Activated T-helper 2 cell treated with anti-CD3 and anti-CD28 coated beads, Interferon-gamma antibody, Interleukin-2, Interleukin-4, amounts not matched to agents 10 μg/mL and 5 μg/mL and 100 μg/mL, durations not matched to agents 14 hours and 24 hours and 36 hours (primary cell): ENCODE results near the gene ZNF385B. TPM values are rescaled to one million over a fixed set of nuclear protein-coding genes. Genes with fewer than 3 reads are reported as not detected.

Experiments
- DNase-seq: peaks from one replicate; pipeline ENCODE4 v3.0.0; 2021; ENCODE audit warnings: low spot score
- H3K27ac Mint-ChIP-seq: one replicate; pipeline ENCODE4 v1.8.0; 2021; ENCODE audit warnings: mixed read lengths
- H3K27me3 Mint-ChIP-seq: one replicate; pipeline ENCODE4 v1.8.0; 2021; ENCODE audit warnings: low read depth, mixed read lengths
- H3K36me3 Mint-ChIP-seq: one replicate; pipeline ENCODE4 v1.8.0; 2021; ENCODE audit warnings: low read depth, mixed read lengths
- H3K4me1 Mint-ChIP-seq: one replicate; pipeline ENCODE4 v1.8.0; 2021; ENCODE audit warnings: low read depth, mixed read lengths
- H3K4me3 Mint-ChIP-seq: one replicate; pipeline ENCODE4 v1.8.0; 2021; ENCODE audit warnings: low read depth, mild to moderate bottlenecking, moderate library complexity, mixed read lengths
- H3K9me3 Mint-ChIP-seq: one replicate; pipeline ENCODE4 v1.8.0; 2021; ENCODE audit warnings: mixed read lengths
- intact Hi-C: fragments of 100-400 bp; cut with micrococcal nuclease; formaldehyde crosslinking; loops from one replicate; pipeline ENCODE4 v1.15.1; 2023
- total RNA-seq: library from RNA; stranded (reverse); gene quantifications from 2 replicates; pipeline ENCODE4 v1.2.3, GENCODE V29; 2022

ZNF385B gene
- total RNA-seq, 1 donor from 2014 or later = not detected

DNA sequence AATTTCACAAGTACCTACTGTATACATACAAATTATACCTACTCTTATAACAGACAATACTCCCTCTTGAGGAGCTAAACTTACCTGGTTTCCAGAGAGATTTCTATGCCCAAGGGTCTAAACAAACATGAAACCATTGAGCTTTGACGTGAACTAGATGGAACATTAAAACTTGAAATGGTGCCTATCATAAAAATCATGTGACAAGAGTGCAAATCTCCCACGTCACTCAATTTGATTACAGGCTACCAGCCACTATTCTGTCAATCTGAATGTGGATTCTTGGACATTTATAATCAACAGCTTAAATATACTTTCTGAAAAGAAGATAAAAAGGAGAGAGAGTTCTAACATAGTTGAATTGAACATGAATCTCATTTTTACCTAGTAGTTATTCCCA is 299.7 kb downstream of the ZNF385B start:
- Mint-ChIP-seq H3K27me3 (peaks cover 3% of the 10 kb centered on the region), H3K36me3 (no peaks in the 10 kb centered on the region), H3K4me1 (no peaks in the 10 kb centered on the region), H3K9me3 (no peaks in the 10 kb centered on the region), H3K27ac (no peak overlapping the region), H3K4me3 (no peak overlapping the region)
- DNase-seq = no peak
- intact Hi-C loops = no loop called here

DNA sequence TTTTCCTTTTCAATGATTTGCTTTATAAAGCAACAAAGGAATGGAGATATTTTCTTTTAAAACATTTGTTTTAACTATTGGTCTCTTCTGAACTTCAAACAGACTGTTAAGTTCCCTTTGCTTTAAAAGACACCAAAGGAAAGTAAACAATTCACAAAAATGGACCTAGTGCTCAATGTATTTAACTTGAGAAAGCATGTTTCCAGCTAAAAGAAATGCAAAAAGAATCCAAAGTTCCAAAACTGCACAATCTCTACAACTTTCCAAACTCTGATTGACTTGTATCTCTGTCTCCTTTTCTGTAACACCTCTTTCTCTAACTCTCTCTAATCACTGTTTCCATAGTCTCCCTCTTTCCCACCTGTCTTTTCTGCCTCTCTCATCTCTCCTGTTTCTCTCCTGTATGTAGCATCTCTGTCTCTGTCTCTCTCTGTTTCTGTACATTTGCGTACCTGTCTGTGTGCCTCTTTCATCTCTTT is 301.1 kb downstream of the ZNF385B start:
- H3K9me3 Mint-ChIP-seq = no peaks in the 10 kb centered on the region
- DNase-seq = no peak
- H3K4me1 Mint-ChIP-seq = no peaks in the 10 kb centered on the region

DNA sequence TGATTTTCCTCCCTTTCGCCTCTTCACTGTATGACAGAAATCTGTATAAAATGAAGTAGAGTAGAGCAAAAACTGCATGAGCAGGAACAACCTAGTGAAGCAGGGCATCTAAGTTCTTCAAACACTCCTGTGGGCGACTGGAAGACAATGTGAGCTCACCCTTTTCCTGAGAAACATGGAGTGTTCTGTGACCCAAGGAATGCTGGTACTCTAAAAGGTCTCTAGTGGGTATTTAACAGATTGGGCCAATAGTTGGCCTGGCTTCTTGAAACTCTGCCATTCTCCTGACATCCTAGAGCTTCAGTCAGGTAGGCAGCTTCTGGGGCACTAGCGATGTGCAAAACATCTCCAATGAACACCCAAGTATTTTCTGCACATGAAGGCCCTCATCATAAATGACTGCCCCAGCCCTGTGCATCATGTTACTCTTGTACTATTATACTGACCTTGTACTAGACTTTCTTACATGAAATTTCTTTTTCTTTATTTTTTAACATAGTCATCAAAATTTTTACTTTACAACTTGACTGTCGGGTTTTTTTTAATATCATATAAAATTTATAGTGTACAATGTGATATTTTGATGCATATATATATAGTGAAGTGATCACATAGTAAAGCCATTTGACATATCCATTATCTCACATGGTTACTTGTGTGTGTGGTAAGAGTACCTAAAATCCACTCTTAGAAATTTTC is 302.2 kb downstream of the ZNF385B start:
- intact Hi-C loops = no loop called here

More for the DNA sequence above, 301.1 kb downstream of the ZNF385B start:
- intact Hi-C loops = no loop called here
- no peak overlapping the region for H3K27ac Mint-ChIP-seq
- no peak overlapping the region for H3K4me3 Mint-ChIP-seq
- no peaks in the 10 kb centered on the region for H3K36me3 Mint-ChIP-seq
- peaks cover 3% of the 10 kb centered on the region for H3K27me3 Mint-ChIP-seq

DNA sequence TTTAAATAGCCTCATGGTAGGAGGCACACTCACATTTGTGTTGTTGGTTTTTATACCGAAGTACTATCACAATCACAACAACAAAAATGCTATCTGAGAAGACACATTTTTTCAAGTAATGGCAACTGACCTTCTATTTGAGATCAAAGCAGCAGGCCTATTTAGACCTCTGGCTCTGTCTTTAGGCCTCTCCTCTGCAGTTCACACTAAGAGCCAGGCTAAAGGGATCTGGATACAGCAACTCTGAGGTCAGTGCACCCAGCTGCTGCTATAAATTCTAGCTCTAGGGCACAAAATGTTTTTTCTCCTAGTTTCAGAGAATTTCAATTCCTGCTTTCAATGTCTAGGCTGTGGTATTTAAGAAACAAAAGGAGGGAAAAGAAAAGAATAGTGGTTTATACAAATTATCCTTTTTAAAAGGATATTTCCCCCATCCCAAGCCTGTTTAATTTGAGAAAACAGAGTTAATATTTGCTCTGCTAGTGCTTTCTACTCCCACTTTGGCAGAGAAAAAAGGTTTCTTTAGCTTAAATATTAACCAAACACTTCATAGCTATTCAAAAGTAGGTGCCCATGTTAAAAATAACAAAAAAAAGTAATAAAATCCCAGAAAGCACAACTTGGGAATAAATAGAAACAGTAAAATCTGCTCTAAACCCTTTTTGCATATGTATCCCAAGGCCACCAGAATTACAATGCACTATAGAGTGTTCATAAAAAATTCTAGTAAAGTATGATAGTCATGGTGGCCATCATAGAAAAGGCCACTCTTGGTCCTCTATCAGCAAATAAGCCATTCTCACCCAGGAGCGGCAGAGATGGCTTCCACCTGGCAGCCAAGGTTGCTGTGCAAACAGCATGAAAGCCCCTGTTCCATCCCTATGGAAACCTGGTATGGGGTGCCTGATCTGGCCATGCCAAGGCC is 303.1 kb downstream of the ZNF385B start:
- Mint-ChIP-seq H3K27ac (no peak overlapping the region), H3K36me3 (no peaks in the 10 kb centered on the region), H3K4me3 (no peak overlapping the region), H3K4me1 (no peaks in the 10 kb centered on the region), H3K27me3 (peaks cover 3% of the 10 kb centered on the region), H3K9me3 (no peaks in the 10 kb centered on the region)
- DNase-seq = no peak
- intact Hi-C loops = no loop called here

More for the DNA sequence above, 302.2 kb downstream of the ZNF385B start:
- H3K9me3 Mint-ChIP-seq = no peaks in the 10 kb centered on the region
- no peaks in the 10 kb centered on the region for H3K4me1 Mint-ChIP-seq
- H3K4me3 Mint-ChIP-seq = no peak overlapping the region
- no peak for DNase-seq
- H3K36me3 Mint-ChIP-seq = no peaks in the 10 kb centered on the region
- no peak overlapping the region for H3K27ac Mint-ChIP-seq
- H3K27me3 Mint-ChIP-seq = peaks cover 3% of the 10 kb centered on the region

DNA sequence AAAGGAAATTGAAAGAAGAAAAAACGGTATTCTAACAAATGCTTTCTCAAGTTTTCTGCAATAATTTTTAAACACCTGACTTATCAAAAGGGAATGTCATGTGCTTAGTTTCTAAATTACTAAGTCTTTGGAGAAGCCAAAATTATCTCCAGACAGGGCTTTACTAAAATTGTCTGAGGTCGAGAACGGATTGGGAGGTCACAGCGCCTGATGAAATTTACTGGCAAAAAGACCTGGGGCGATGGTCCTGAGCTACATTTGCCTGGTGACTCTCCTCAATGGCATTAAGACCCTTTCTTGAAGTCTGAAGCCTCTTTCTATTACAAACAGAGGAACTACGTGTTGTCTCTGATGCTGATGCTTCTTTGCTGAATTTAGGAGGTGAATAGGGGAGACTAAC is 305.0 kb downstream of the ZNF385B start:
- H3K27ac Mint-ChIP-seq = no peak overlapping the region
- intact Hi-C loops = no loop called here
- H3K4me1 Mint-ChIP-seq = no peaks in the 10 kb centered on the region
- no peaks in the 10 kb centered on the region for H3K9me3 Mint-ChIP-seq
- DNase-seq = no peak
- H3K27me3 Mint-ChIP-seq = no peaks in the 10 kb centered on the region
- H3K36me3 Mint-ChIP-seq = no peaks in the 10 kb centered on the region
- no peak overlapping the region for H3K4me3 Mint-ChIP-seq

DNA sequence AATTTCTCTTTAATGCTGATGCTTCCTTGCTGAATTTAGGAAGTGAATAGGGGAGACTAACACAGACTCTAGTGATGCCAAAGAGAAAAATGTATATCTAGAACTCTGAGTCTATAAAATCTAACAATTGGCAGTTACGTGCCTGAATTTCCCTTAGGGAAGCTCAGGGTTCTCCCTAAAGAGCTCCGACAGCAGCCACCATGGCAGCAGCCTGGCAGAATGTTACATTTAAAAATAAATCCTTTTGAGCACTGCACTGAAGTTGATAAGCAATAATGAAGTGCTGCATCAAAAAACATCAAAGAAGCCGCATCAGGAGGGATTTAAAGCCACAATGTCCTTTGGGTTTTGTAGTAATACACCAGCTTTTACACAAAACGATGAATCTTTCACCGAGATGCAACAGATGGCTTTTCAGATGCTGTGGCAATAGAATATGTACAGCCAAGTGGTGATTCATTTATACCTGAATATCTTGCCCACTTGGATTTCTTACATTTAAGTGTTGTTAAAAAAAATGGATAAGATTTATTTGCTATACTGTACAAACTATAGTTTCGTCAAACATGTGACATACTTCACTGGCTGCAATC is 305.6 kb downstream of the ZNF385B start:
- Mint-ChIP-seq H3K27me3 (no peaks in the 10 kb centered on the region), H3K4me1 (no peaks in the 10 kb centered on the region), H3K27ac (no peak overlapping the region)

DNA sequence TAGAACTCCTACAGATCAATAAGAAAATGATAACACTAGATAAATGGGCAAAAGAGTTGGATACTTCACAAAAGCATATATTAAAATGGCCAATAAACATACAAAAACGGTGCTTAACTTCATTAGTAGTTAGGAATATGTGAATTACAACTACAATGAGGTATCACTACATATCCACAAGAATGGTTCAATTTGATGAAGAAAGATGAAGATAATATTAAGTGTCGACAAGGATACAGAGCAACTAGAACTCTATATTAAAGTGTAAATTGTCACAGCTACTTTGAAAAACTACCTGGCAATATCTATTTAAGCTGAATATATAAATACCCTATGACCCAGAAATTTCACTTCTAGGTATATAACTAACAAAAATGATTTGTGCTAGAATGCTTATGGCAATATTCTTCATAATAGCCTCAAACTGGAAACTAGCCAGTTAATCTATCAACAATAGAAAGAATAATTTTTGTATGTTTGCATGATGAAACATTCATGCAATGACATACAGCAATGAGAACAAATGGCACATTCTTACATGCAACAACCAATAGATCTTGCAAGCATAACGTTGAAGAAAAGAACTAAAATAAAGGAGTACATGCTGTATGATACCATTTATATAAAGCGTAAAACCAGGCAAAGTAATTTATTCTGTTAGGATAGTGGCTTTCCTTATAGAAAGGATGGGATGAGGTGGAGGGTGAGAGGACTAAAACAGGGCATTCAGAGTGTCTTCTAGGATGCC is 306.6 kb downstream of the ZNF385B start:
- no peak overlapping the region for H3K4me3 Mint-ChIP-seq
- H3K4me1 Mint-ChIP-seq = no peaks in the 10 kb centered on the region
- no peak overlapping the region for H3K27ac Mint-ChIP-seq
- intact Hi-C loops = no loop called here
- no peak for DNase-seq
- H3K27me3 Mint-ChIP-seq = no peaks in the 10 kb centered on the region
- no peaks in the 10 kb centered on the region for H3K9me3 Mint-ChIP-seq
- no peaks in the 10 kb centered on the region for H3K36me3 Mint-ChIP-seq

More for the DNA sequence above, 305.6 kb downstream of the ZNF385B start:
- intact Hi-C loops = no loop called here
- DNase-seq = no peak
- no peaks in the 10 kb centered on the region for H3K9me3 Mint-ChIP-seq
- H3K4me3 Mint-ChIP-seq = no peak overlapping the region
- H3K36me3 Mint-ChIP-seq = no peaks in the 10 kb centered on the region

DNA sequence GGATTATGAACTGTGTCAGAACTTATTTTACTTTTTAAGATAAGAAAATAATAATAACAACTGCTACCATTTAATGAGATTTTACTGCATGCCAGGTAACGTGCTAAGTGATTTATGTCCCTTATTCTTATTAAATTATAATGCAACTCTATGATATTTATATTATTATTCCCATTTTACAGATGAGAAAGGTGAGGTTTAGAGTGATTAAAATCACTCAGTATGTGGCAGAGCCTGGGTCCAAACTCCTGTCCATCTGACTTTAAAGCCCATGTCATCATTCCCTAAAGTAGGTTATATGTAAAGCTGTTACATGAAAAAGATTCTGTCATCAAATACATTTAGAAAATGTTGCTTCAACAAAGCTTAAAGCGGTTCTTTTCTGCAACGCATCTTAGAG is 308.0 kb downstream of the ZNF385B start:
- intact Hi-C loops = no loop called here

DNA sequence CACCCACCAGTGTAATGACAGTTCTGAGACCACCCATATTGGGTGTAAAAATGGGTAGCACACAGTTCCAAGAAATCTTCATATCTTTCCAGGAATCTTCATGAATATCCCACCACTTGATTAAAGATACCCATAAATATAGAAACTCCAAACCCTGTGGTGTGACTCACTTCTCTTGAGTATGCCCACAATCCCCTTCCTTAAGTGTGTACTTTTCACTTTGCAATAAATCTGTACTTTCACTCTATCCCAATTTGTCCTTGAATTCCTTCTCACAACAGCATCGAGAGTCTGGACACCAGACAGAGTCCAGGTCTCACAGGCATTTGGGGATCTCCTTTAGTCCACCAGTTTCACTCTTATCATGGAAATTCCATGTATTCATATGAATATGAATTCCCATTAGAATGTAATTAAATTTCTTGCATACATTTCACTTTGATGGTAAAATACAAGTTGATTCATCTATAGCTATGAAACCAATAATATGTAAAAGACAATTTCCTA is 309.8 kb downstream of the ZNF385B start:
- Mint-ChIP-seq H3K27me3 (no peaks in the 10 kb centered on the region), H3K36me3 (no peaks in the 10 kb centered on the region), H3K9me3 (no peaks in the 10 kb centered on the region), H3K4me1 (no peaks in the 10 kb centered on the region), H3K27ac (no peak overlapping the region), H3K4me3 (no peak overlapping the region)
- intact Hi-C loops = no loop called here
- no peak for DNase-seq

More for the DNA sequence above, 308.0 kb downstream of the ZNF385B start:
- H3K36me3 Mint-ChIP-seq = no peaks in the 10 kb centered on the region
- no peak overlapping the region for H3K27ac Mint-ChIP-seq
- no peak overlapping the region for H3K4me3 Mint-ChIP-seq
- DNase-seq = no peak
- no peaks in the 10 kb centered on the region for H3K9me3 Mint-ChIP-seq
- H3K4me1 Mint-ChIP-seq = no peaks in the 10 kb centered on the region
- no peaks in the 10 kb centered on the region for H3K27me3 Mint-ChIP-seq

DNA sequence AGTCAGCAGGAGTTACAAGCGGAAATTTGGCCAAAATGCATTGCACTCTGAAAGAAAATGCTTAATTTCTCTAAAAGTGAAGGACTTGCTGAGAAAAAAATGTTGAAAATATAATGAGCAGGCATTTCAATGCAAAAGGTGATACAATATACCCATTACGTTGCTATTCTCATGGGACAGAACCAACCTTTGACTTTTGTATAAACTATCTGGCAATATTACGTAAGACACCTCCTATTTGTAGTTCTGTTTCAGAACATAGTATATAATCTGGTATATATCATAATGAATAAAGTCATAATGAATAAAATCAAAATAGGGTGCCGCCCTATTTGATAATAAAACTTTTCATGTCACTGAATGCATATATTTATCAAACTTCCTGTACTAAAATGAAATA is 310.6 kb downstream of the ZNF385B start:
- H3K27me3 Mint-ChIP-seq = no peaks in the 10 kb centered on the region
- H3K27ac Mint-ChIP-seq = no peak overlapping the region
- DNase-seq = no peak

DNA sequence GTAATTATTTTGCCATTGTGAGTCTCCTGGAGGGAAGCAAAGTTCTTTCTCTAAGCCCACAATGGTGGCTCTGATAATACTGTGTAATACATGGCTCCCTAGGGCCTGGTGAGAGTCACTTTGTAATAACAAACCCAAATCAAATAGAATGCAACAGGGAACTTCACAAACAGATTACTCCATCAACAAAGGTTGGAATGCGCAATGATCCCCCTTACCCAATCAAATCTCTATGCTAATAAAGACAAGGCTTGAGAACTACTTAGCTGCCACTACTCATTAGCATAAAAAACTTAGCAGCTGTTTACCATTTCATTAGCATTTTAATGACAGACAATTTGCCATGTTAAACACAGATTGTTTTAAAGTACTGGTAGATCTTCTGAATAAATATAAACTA is 311.2 kb downstream of the ZNF385B start:
- no peaks in the 10 kb centered on the region for H3K9me3 Mint-ChIP-seq
- no peaks in the 10 kb centered on the region for H3K27me3 Mint-ChIP-seq
- no peaks in the 10 kb centered on the region for H3K4me1 Mint-ChIP-seq
- no peaks in the 10 kb centered on the region for H3K36me3 Mint-ChIP-seq
- no peak overlapping the region for H3K4me3 Mint-ChIP-seq
- intact Hi-C loops = no loop called here
- H3K27ac Mint-ChIP-seq = no peak overlapping the region
- no peak for DNase-seq

More for the DNA sequence above, 310.6 kb downstream of the ZNF385B start:
- Mint-ChIP-seq H3K4me1 (no peaks in the 10 kb centered on the region), H3K9me3 (no peaks in the 10 kb centered on the region), H3K4me3 (no peak overlapping the region), H3K36me3 (no peaks in the 10 kb centered on the region)
- intact Hi-C loops = no loop called here

DNA sequence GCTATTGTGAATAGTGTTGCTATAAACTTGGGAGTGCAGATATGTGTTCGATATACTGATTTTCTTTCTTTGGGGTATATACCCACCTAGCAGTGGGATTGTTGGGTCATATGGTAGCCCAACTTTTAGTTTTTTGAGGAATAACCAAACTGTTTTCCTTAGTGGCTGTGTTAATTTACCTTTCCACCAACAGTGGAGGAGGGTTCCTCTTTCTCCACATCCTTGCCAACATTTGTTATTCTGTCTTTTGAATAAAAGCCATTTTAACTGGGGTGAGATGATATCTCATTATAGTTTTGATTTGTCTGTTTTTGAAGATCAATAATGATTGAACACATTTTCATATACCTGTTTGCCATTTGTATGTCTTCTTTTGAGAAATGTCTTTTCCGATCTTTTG is 314.8 kb downstream of the ZNF385B start:
- DNase-seq = no peak
- intact Hi-C loops = no loop called here
- Mint-ChIP-seq H3K27ac (no peak overlapping the region), H3K4me1 (no peaks in the 10 kb centered on the region), H3K27me3 (no peaks in the 10 kb centered on the region), H3K4me3 (no peak overlapping the region), H3K9me3 (no peaks in the 10 kb centered on the region), H3K36me3 (no peaks in the 10 kb centered on the region)
